Dedifferentiated amniotic fluid mesenchymal stem cell (primary cell): ENCODE data around the gene OR4C46.
"Not testable (repeated sequence)": the region's sequence is repeated elsewhere in the genome, so short reads cannot be mapped to it uniquely, and the experiment has no call there.

ENCODE experiments used
- DNase-seq: peaks from one replicate; pipeline ENCODE4 v3.0.0-alpha.2; 2016; ENCODE audit errors: extremely low spot score

The OR4C46 gene

DNA sequence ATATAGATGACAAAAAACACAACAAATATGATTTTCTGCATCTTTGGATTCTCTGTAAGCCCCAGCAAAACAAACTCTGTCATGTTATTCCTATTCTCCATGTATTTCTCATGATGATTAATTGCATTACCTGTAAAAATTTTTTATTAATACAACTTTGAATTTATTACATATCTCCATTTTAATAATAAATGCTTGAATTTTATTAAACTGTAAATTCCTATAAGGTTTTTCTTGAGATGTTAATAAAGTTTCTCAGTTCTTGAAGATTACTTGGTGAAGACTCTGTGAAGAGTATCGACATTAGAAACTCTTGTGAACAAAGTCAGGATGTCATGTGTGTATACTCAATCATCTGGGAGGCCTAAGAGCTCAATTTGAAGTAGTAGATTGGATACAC is at the start of gene OR4C46:
TSS of gene OR4C46 (minus strand) at position 101 of the 400 bp plus-strand sequence. CDS start at position 101, 0 bp downstream.
- DNase-seq: no peak

DNA sequence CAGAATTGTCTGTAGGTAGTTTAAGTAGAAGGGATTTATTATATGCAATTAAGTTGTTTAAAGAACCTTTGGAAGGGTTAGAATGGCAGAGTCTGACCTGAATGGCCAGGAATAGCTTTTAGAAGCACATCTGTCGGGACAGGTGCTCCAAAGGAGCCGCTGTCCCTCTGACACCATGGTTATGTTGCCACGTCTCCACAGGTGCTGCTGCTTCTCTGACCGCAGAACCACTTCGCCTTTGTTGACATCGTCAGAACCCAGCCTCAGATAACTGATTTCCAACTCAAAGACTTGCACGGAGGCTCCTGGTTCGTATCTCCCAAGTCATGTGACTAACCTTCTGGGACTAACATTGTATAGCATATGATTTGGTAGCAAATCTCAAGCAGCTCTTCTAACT is 41.8 kb upstream of the OR4C46 start:
- DNase-seq: not testable (repeated sequence)

DNA sequence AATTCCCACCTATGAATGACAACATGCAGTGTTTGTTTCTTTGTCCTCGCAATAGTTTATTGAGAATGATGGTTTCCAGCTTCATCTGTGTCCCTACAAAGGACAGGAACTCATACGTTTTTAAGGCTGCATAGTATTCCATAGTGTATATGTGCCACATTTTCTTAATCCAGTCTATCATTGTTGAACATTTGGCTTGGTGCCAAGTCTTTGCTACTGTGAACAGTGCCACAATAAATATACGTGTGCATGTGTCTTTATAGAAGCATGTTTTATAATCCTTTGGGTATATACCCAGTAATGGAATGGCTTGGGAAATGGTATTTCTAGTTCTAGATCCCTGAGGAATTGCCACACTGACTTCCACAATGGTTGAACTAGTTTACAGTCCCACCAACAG is 42.4 kb downstream of the OR4C46 start:
- not testable (repeated sequence) for DNase-seq

DNA sequence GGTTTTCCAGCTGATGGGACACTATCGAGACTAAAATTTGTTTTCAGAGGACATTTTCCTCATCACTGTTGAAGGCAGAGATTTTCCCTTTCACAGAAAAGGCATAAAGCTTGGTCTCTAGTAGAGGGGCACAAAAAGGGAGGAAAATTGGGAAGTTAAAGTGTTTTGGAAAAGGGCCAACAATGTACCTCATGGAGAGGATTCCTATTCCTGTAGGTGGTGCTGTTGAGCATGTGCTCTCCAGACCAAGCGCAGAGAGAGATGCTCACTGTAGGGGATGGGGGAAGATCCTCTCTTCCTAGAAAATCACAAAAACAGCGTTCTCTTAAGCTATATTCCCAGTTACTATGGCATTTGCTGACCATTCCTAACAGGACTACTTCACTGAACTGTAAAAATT is 44.9 kb downstream of the OR4C46 start:
- no peak for DNase-seq

DNA sequence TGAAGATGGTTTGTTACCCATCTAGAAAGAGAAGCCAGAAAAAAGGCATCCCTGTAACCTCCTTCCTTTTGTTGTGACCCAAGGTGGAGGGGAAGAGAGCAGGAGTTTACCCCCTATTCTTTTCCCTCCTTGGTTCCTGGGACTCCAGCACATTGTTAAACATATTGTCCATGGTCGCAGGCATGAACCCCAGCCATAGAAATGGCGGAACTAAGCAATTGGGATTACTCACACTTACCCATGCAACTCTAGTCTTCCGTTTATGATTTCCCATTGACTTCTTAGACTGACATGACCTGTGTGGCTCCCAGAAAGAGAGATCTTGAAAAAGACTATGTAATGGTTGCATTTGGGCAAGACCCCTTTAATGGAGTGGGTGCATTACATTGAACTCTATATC is 45.4 kb downstream of the OR4C46 start:
- no peak for DNase-seq
